Measurements from ENCODE around the gene ECE1.

Gene ECE1

DNA sequence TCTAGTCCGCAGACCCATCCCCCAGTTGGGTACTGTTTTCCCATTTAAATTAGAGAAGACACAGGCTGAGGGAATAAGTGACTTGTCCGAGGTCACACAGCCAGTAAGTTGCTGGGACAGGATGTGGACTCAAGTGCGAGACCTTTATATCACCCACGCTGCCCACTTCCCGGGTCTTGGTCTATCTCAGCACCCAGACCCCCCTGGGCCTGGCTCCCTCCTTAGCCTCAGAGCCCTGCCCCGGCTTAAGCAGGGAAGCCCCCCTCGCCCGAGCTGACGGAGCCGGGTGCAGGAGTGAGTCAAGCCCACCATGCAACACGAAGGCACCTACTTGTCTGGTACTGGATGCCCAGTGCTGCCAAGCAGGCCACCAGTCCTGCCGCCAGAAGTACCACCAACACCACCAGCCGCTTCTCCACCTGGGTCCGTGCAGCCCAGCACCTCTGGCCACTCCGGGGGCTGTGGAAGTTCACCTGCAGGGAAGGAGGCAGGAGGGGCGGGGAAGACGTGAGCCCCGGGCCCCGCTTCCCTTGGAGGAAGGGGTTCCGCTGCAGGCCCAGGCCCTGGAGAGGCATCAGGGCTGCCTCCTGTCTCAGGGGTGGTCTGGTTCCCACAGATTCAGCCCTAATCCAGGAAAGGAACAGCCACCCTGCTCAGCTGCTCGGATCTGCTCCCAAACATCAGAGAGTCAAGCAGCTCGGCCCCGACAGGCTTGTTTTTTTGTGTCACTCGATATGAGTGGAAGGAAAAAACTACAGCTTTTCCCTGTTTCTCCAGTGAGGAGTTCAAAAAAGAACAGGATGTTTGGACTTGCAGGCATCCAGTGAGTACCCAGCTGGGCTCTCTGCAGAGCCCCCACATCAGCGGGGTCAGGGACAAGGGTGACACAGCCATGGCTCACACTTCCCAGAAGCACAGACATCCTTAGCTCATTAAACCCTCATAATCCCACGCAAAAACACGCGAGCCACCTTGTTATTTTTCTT lies 11.1 kb downstream of the ECE1 start:
- WGBS (ENCODE audit: insufficient coverage, insufficient read length), result no CpG with 5 or more reads among the region's 28 CpGs
- no peaks in the 10 kb centered on the region for H3K27me3 ChIP-seq (ENCODE audit: control insufficient read depth, insufficient read depth, low read length)
- no peak overlapping the region for H3K4me3 ChIP-seq (ENCODE audit: low read length)
- no peak for DNase-seq (ENCODE audit: low read depth, low spot score)
- no peaks in the 10 kb centered on the region for H3K4me1 ChIP-seq (ENCODE audit: control insufficient read depth, insufficient read depth, low read length)
- no peaks in the 10 kb centered on the region for H3K36me3 ChIP-seq (ENCODE audit: control insufficient read depth, insufficient read depth, low read length)
- no peak overlapping the region for H3K27ac ChIP-seq (ENCODE audit: low read length)
- H3K9me3 ChIP-seq (ENCODE audit: control insufficient read depth, insufficient read depth, low read length), result no peaks in the 10 kb centered on the region

DNA sequence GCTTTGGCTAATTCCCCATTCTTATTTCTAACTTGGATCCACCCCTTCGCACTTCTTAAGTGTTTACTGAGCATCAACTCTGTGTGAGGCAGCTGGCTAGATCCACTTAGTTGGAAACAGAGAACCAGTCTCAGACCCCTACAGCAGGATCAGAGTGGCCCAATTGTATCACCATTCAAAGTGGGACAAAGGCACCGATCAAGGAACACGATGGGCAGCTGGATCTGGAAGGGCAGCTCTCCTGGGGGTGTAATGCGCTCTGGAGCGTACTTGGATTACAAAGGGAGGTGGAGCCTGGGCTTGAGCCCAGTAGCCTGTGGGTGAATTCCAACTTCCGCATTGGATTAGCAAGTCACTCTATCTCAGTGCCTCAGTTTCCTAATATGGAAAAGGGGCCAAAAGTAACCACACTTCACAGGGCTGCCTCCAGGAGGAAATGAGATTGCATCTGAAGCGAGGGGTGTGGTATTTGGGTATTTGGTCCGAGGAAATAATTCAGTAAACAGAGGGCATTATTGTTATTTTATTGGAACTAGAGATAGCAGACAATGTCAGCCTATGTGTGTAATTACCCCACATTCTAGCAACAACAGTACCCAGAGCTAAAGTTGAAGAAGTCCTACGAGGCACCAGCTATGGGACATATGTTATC lies 11.9 kb downstream of the ECE1 start:
- Histone ChIP-seq H3K4me3 (ENCODE audit: low read length) (no peak overlapping the region), H3K27ac (ENCODE audit: low read length) (no peak overlapping the region), H3K27me3 (ENCODE audit: control insufficient read depth, insufficient read depth, low read length) (no peaks in the 10 kb centered on the region), H3K9me3 (ENCODE audit: control insufficient read depth, insufficient read depth, low read length) (no peaks in the 10 kb centered on the region), H3K36me3 (ENCODE audit: control insufficient read depth, insufficient read depth, low read length) (no peaks in the 10 kb centered on the region), H3K4me1 (ENCODE audit: control insufficient read depth, insufficient read depth, low read length) (no peaks in the 10 kb centered on the region)
- no CpG with 5 or more reads among the region's 9 CpGs for WGBS (ENCODE audit: insufficient coverage, insufficient read length)
- no peak for DNase-seq (ENCODE audit: low read depth, low spot score)

DNA sequence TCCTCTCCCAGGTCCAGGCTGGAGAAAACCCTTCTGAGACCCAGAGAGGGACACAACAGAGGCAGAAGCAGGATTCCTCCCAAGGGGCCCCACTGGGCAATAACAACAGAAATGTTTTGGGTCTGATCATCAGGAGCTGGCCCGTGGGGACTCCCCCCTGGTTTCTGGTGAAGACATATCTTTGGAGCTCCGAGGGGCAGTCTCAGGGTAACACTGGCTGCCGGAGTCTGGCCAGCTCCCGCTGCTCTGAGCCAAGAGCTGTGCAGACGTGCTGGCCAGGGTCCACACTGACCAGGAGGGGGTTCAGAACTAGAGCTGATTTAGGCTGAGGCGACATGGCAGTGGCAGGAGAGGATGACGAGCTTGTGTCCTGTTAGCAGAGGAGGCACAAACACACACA lies 13.1 kb downstream of the ECE1 start:
- H3K27ac ChIP-seq (ENCODE audit: low read length), result no peak overlapping the region
- DNase-seq (ENCODE audit: low read depth, low spot score), result no peak
- no peaks in the 10 kb centered on the region for H3K27me3 ChIP-seq (ENCODE audit: control insufficient read depth, insufficient read depth, low read length)

DNA sequence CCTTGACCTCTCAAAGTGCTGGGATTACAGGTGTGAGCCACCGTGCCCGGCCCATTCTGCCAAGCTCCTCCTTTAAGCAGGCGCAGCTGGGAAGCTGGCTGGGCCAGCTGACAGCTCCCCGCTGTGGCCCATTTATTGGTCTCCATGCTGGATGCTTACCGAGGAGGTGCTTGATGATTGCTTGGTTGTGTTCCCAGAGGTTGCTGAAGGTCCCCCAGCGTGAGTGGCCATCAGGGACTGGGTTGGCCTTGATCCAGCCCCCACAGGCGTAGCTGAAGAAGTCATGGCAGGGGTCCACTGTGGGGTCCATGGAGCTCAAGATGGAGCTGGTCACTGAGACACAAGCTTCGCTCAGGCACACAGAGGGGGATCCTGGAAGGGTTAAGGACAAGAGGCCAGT lies 17.7 kb downstream of the ECE1 start:
- no peak overlapping the region for H3K4me3 ChIP-seq (ENCODE audit: low read length)
- H3K27me3 ChIP-seq (ENCODE audit: control insufficient read depth, insufficient read depth, low read length), result no peaks in the 10 kb centered on the region
- peaks cover 3% of the 10 kb centered on the region; the same call in 1 of the 2 replicates for H3K36me3 ChIP-seq (ENCODE audit: control insufficient read depth, insufficient read depth, low read length)
- no peak for DNase-seq (ENCODE audit: low read depth, low spot score)
- H3K9me3 ChIP-seq (ENCODE audit: control insufficient read depth, insufficient read depth, low read length), result no peaks in the 10 kb centered on the region
- WGBS (ENCODE audit: insufficient coverage, insufficient read length), result no CpG with 5 or more reads among the region's 8 CpGs
- no peaks in the 10 kb centered on the region; the same call in 1 of the 2 replicates for H3K4me1 ChIP-seq (ENCODE audit: control insufficient read depth, insufficient read depth, low read length)
- H3K27ac ChIP-seq (ENCODE audit: low read length), result no peak overlapping the region

More for the DNA sequence above, 13.1 kb downstream of the ECE1 start:
- no CpG with 5 or more reads among the region's 7 CpGs for WGBS (ENCODE audit: insufficient coverage, insufficient read length)
- Histone ChIP-seq H3K4me1 (ENCODE audit: control insufficient read depth, insufficient read depth, low read length) (no peaks in the 10 kb centered on the region; the same call in 1 of the 2 replicates), H3K36me3 (ENCODE audit: control insufficient read depth, insufficient read depth, low read length) (no peaks in the 10 kb centered on the region), H3K4me3 (ENCODE audit: low read length) (no peak overlapping the region), H3K9me3 (ENCODE audit: control insufficient read depth, insufficient read depth, low read length) (no peaks in the 10 kb centered on the region)

DNA sequence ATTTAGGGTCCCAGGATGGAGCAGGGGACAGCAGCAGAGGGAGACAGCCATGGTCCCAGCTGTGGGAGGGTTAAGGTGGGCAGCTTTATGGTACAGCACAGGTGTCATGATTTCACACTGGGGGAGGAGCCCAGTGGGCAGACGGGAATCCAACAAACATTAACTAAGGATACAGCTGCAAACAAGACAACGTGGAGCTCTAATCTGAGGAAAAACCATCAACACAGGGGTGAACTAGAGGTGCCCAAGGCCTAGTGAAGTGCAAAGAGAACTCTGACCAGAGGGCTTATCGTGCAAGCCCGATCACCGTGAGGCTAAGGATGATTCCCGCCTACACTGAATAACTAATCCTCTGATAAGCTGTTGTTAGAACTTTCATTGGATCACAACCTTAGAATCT lies 18.7 kb downstream of the ECE1 start:
- H3K4me1 ChIP-seq (ENCODE audit: control insufficient read depth, insufficient read depth, low read length), result no peaks in the 10 kb centered on the region; the same call in 1 of the 2 replicates
- no peak overlapping the region for H3K4me3 ChIP-seq (ENCODE audit: low read length)
- WGBS (ENCODE audit: insufficient coverage, insufficient read length), result no CpG with 5 or more reads among the region's 6 CpGs
- no peak overlapping the region for H3K27ac ChIP-seq (ENCODE audit: low read length)
- H3K36me3 ChIP-seq (ENCODE audit: control insufficient read depth, insufficient read depth, low read length), result peaks cover 3% of the 10 kb centered on the region; the same call in 1 of the 2 replicates
- no peak for DNase-seq (ENCODE audit: low read depth, low spot score)
- no peaks in the 10 kb centered on the region for H3K27me3 ChIP-seq (ENCODE audit: control insufficient read depth, insufficient read depth, low read length)
- no peaks in the 10 kb centered on the region for H3K9me3 ChIP-seq (ENCODE audit: control insufficient read depth, insufficient read depth, low read length)

DNA sequence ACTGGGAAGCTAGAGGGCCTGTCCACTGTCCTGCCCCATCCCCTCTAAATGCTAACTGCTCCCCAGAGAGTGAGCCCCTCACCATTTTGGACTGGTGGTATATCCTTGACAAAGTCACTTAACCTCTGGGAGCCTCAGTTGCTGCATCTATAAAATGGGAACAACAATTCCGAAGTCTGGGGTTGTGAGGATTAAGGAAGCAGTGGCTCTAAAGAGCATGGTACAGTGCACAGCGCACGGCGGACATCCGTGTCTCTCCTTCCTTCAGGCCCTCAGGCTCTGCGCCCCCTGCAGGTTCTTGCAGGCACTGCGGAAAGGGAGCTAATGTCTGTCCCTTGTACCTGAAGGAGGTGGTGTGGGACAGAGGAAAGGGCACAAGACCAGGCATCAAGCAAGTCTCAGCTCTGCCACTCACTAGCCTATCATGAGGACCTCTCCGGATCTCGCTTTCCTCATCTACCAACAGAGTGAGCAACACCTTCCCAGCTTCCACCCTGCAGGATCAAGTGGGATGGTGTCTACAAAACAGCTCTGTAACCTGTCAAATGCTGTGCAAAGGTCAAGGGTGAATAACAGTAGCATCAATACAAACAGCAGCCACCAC lies 20.1 kb downstream of the ECE1 start:
- Histone ChIP-seq H3K27me3 (ENCODE audit: control insufficient read depth, insufficient read depth, low read length) (no peaks in the 10 kb centered on the region), H3K4me1 (ENCODE audit: control insufficient read depth, insufficient read depth, low read length) (no peaks in the 10 kb centered on the region; the same call in 1 of the 2 replicates), H3K9me3 (ENCODE audit: control insufficient read depth, insufficient read depth, low read length) (no peaks in the 10 kb centered on the region), H3K36me3 (ENCODE audit: control insufficient read depth, insufficient read depth, low read length) (peaks cover 3% of the 10 kb centered on the region; the same call in 1 of the 2 replicates), H3K27ac (ENCODE audit: low read length) (no peak overlapping the region), H3K4me3 (ENCODE audit: low read length) (no peak overlapping the region)
- DNase-seq (ENCODE audit: low read depth, low spot score), result peak; percentile 77
- WGBS (ENCODE audit: insufficient coverage, insufficient read length), result no CpG with 5 or more reads among the region's 9 CpGs

DNA sequence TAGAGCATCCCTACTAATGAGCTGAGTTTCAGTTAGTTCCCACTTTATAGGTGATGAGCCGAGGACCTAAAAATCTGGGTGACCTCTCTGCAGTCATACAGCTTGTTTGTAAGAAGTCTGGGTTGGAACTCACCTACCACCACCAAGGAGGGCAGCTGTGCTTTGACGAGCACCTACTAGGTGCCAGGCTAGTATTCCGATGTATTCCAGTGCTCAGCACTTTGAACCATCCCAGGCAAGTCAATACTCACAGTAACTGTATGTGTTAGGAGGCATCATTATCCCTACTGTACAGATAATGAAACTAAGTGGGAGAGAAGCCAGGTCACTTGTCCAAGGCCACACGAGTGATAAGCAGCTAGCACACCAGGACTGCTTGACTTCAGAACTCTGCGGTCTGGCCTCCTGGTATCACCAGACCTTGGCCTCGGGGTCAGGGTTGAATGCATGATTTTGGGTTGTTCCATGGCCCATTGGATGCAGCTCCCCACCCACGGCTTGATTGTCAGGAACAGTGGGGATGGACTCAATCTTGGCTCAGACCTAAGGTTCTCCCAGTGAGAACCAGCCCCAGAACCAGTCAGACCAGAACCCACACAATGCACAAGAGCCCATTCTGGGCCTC lies 20.7 kb downstream of the ECE1 start:
- no peak overlapping the region for H3K27ac ChIP-seq (ENCODE audit: low read length)
- no peak for DNase-seq (ENCODE audit: low read depth, low spot score)
- no peaks in the 10 kb centered on the region; the same call in 1 of the 2 replicates for H3K4me1 ChIP-seq (ENCODE audit: control insufficient read depth, insufficient read depth, low read length)
- H3K4me3 ChIP-seq (ENCODE audit: low read length), result no peak overlapping the region
- WGBS (ENCODE audit: insufficient coverage, insufficient read length), result no CpG with 5 or more reads among the region's 7 CpGs
- H3K9me3 ChIP-seq (ENCODE audit: control insufficient read depth, insufficient read depth, low read length), result no peaks in the 10 kb centered on the region
- H3K27me3 ChIP-seq (ENCODE audit: control insufficient read depth, insufficient read depth, low read length), result no peaks in the 10 kb centered on the region
- H3K36me3 ChIP-seq (ENCODE audit: control insufficient read depth, insufficient read depth, low read length), result peaks cover 3% of the 10 kb centered on the region; the same call in 1 of the 2 replicates

DNA sequence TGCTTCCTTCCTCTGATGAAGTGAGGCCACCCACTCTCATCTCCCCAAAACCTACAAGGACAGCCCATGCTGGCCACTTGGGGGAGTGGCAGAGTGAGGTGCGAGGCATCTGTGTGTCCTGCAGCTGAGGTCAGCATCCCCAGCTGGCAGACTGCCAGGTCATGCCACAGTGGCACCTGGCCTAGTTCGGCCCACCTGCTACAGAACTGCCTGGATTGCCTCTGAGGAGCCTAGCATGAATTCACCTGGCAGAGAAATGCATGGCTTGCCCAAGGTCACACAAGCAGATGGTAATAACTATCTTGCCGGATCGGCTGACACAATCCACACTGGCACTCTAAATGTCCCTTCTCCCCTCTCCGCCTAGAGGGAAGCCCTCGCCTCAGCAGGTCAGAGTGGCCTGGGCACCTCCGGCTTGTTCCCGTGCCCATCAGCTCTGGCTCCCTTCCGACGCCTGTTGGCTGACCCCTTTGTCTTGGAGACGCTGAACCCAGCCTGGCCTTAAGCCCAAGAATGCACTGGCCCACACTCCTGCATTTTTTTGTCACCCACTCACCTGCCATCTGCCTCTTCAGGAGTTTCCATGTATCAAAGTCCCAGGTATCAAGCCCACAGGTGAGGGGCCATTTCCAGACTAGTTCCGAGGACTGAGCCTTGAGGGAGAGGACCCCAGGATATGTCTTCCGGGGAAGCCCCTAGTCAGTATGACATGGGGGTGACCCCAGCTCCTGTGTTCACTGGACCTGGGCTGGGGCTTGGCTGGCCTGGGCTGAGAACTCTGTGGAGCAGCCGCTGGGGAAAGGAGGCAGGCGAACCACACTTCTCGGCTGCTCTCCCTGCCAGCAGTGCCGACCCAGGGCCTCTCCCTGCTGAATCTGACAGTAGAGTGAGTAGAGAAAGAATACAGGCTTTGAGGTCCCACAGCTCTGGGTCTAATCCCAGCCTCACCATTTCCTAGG lies 21.7 kb downstream of the ECE1 start:
- no peak for DNase-seq (ENCODE audit: low read depth, low spot score)

More for the DNA sequence above, 21.7 kb downstream of the ECE1 start:
- H3K4me1 ChIP-seq (ENCODE audit: control insufficient read depth, insufficient read depth, low read length), result no peaks in the 10 kb centered on the region; the same call in 1 of the 2 replicates
- H3K9me3 ChIP-seq (ENCODE audit: control insufficient read depth, insufficient read depth, low read length), result no peaks in the 10 kb centered on the region
- no CpG with 5 or more reads among the region's 17 CpGs for WGBS (ENCODE audit: insufficient coverage, insufficient read length)
- peaks cover 3% of the 10 kb centered on the region; the same call in 1 of the 2 replicates for H3K36me3 ChIP-seq (ENCODE audit: control insufficient read depth, insufficient read depth, low read length)
- no peak overlapping the region for H3K27ac ChIP-seq (ENCODE audit: low read length)
- H3K4me3 ChIP-seq (ENCODE audit: low read length), result no peak overlapping the region
- no peaks in the 10 kb centered on the region for H3K27me3 ChIP-seq (ENCODE audit: control insufficient read depth, insufficient read depth, low read length)
